Loucy (cell line): ENCODE results near the gene TET2.

Experiments used
- H2AFZ ChIP-seq: fragments of 200-600 bp; sonication (generic); 2 replicates; pipeline ENCODE4 v1.6.0; 2016; ENCODE audit warnings: antibody characterized with exemption, mild to moderate bottlenecking, low read length, moderate library complexity
- H3F3A ChIP-seq: fragments of 200-600 bp; 2 replicates; pipeline ENCODE4 v1.6.0; 2016; ENCODE audit warnings: antibody characterized with exemption, low read depth, mild to moderate bottlenecking
- H3K27me3 ChIP-seq: fragments of 200-600 bp; sonication (generic); 2 replicates; pipeline ENCODE4 v1.6.1; 2014; ENCODE audit warnings: low read length, mild to moderate bottlenecking; ENCODE audit not compliant: insufficient read depth, poor library complexity, severe bottlenecking
- H3K36me3 ChIP-seq: fragments of 200-600 bp; sonication (generic); 2 replicates; pipeline ENCODE4 v1.6.1; 2016; ENCODE audit warnings: low read length; ENCODE audit not compliant: insufficient read depth
- H3K4me1 ChIP-seq: fragments of 200-600 bp; sonication (generic); 2 replicates; pipeline ENCODE4 v1.5.1; 2014; ENCODE audit warnings: low read length, mild to moderate bottlenecking; ENCODE audit not compliant: insufficient read depth, poor library complexity, severe bottlenecking
- H3K4me2 ChIP-seq: fragments of 200-600 bp; sonication (generic); 2 replicates; pipeline ENCODE4 v1.6.0; 2014; ENCODE audit warnings: antibody characterized with exemption, low read length, low read depth, mild to moderate bottlenecking; ENCODE audit not compliant: poor library complexity, severe bottlenecking
- H3K4me3 ChIP-seq: fragments of 200-600 bp; sonication (generic); 2 replicates; pipeline ENCODE4 v1.5.1; 2014; ENCODE audit warnings: low read length, mild to moderate bottlenecking, mixed read lengths; ENCODE audit not compliant: poor library complexity, severe bottlenecking
- H3K79me2 ChIP-seq: fragments of 200-600 bp; sonication (generic); 2 replicates; pipeline ENCODE4 v1.6.1; 2014; ENCODE audit warnings: low read length; ENCODE audit not compliant: insufficient read depth
- H3K9ac ChIP-seq: fragments of 200-600 bp; sonication (generic); 2 replicates; pipeline ENCODE4 v1.6.0; 2014; ENCODE audit warnings: mild to moderate bottlenecking, low read depth, low read length, moderate library complexity; ENCODE audit not compliant: poor library complexity, severe bottlenecking
- H3K9me2 ChIP-seq: fragments of 200-600 bp; sonication (generic); replicated peaks from 2 replicates; pipeline ENCODE4 v1.6.1; 2016; ENCODE audit warnings: low read depth, low read length, mixed read lengths
- H3K9me3 ChIP-seq: fragments of 200-600 bp; sonication (generic); 2 replicates; pipeline ENCODE4 v1.6.1; 2014; ENCODE audit warnings: mild to moderate bottlenecking, antibody characterized with exemption, low read length, low read depth; ENCODE audit not compliant: insufficient read depth
- H4K20me1 ChIP-seq: fragments of 200-600 bp; sonication (generic); 2 replicates; pipeline ENCODE4 v1.6.0; 2014; ENCODE audit warnings: antibody characterized with exemption, low read length, mild to moderate bottlenecking; ENCODE audit not compliant: insufficient read depth, poor library complexity, severe bottlenecking
- CTCF ChIP-seq: fragments of 200-600 bp; sonication (generic); conservative IDR thresholded peaks from 2 replicates; pipeline ENCODE4 v1.5.1; 2014; ENCODE audit warnings: mild to moderate bottlenecking, antibody characterized with exemption, low read length
- EZH2phosphoT487 ChIP-seq: fragments of 200-600 bp; IDR thresholded peaks from 2 replicates; pipeline ENCODE4 v1.6.1; 2018; ENCODE audit warnings: antibody characterized with exemption, mild to moderate bottlenecking, moderate library complexity, borderline replicate concordance

The TET2 gene

GRCh38 chr4:105192474-105192873, 45.8 kb downstream of the TET2 start:
- Histone ChIP-seq H3K4me3 (no peak overlapping the region), H3K36me3 (no peaks in the 10 kb centered on the region), H2AFZ (no peak overlapping the region), H3K4me1 (no peaks in the 10 kb centered on the region), H3K79me2 (no peaks in the 10 kb centered on the region), H3F3A (no peaks in the 10 kb centered on the region), H3K4me2 (no peak overlapping the region), H3K9ac (no peak overlapping the region), H3K9me3 (no peaks in the 10 kb centered on the region), H3K9me2 (no peaks in the 10 kb centered on the region), H3K27me3 (no peaks in the 10 kb centered on the region), H4K20me1 (no peaks in the 10 kb centered on the region)
- no peak for TF ChIP-seq EZH2phosphoT487
- TF ChIP-seq CTCF = no peak

GRCh38 chr4:105192910-105193309, 46.2 kb downstream of the TET2 start:
- Histone ChIP-seq H2AFZ (no peak overlapping the region), H3K9me2 (no peaks in the 10 kb centered on the region), H3K4me1 (no peaks in the 10 kb centered on the region), H3F3A (no peaks in the 10 kb centered on the region), H3K27me3 (no peaks in the 10 kb centered on the region), H3K36me3 (no peaks in the 10 kb centered on the region), H4K20me1 (no peaks in the 10 kb centered on the region), H3K4me2 (no peak overlapping the region), H3K79me2 (no peaks in the 10 kb centered on the region), H3K4me3 (no peak overlapping the region), H3K9me3 (no peaks in the 10 kb centered on the region), H3K9ac (no peak overlapping the region)
- TF ChIP-seq EZH2phosphoT487 (no peak), CTCF (no peak)

DNA sequence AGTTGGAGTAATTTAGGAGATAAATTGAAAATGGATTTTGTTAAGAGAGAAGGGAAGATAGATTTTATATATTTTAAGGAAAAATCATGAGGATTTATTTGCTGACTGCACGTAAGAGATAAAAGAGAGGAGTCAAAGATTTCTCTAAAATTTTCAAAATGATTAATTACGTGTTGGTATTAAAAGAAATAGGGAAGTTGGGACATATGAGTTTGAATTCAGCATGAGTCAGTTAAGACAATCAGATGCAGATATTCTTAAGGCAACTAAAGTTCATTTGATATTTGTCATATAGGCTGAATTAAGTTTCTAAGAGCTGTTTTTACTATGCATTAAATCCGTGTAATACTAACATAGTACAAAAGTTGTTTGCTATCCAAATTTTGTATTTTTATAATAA, 46.9 kb downstream of the TET2 start:
- H3K4me2 ChIP-seq = no peak overlapping the region
- H4K20me1 ChIP-seq = no peaks in the 10 kb centered on the region
- H3K4me3 ChIP-seq = no peak overlapping the region
- no peaks in the 10 kb centered on the region for H3K27me3 ChIP-seq
- no peaks in the 10 kb centered on the region for H3K9me3 ChIP-seq
- no peak overlapping the region for H3K9ac ChIP-seq
- no peak overlapping the region for H2AFZ ChIP-seq
- TF ChIP-seq EZH2phosphoT487 = no peak
- TF ChIP-seq CTCF = no peak
- H3K79me2 ChIP-seq = no peaks in the 10 kb centered on the region
- no peaks in the 10 kb centered on the region for H3F3A ChIP-seq
- H3K4me1 ChIP-seq = no peaks in the 10 kb centered on the region
- no peaks in the 10 kb centered on the region for H3K9me2 ChIP-seq
- no peaks in the 10 kb centered on the region for H3K36me3 ChIP-seq
